ENCODE results near the gene ADAMTSL2.

ADAMTSL2 gene

GRCh38 chr9:133575186-133576030 lies 40.9 kb downstream of the ADAMTSL2 start:
- DNase-seq (ENCODE audit: low read depth, low spot score) = no peak

GRCh38 chr9:133576031-133576874 lies 41.7 kb downstream of the ADAMTSL2 start:
- no peak for DNase-seq (ENCODE audit: low read depth, low spot score)

- no peak for DNase-seq (ENCODE audit: low read depth, low spot score)
These were observed 42.6 kb downstream of the ADAMTSL2 start for GRCh38 chr9:133576875-133577736.

GRCh38 chr9:133577737-133578112 lies 43.2 kb downstream of the ADAMTSL2 start:
- DNase-seq (ENCODE audit: low read depth, low spot score) = no peak

GRCh38 chr9:133578524-133579441 lies 44.3 kb downstream of the ADAMTSL2 start:
- DNase-seq (ENCODE audit: low read depth, low spot score) = peak; percentile 47

GRCh38 chr9:133579601-133580418 lies 45.3 kb downstream of the ADAMTSL2 start:
- DNase-seq (ENCODE audit: low read depth, low spot score) = no peak

- no peak for DNase-seq (ENCODE audit: low read depth, low spot score)
These were observed 45.9 kb downstream of the ADAMTSL2 start for GRCh38 chr9:133580419-133580738.

GRCh38 chr9:133581011-133581410 lies 46.5 kb downstream of the ADAMTSL2 start:
- no peak for DNase-seq (ENCODE audit: low read depth, low spot score)

- DNase-seq (ENCODE audit: low read depth, low spot score) = peak; percentile 51
These were observed 47.2 kb downstream of the ADAMTSL2 start for GRCh38 chr9:133581513-133582343.

GRCh38 chr9:133582501-133583045 lies 48.1 kb downstream of the ADAMTSL2 start:
- DNase-seq (ENCODE audit: low read depth, low spot score) = no peak

GRCh38 chr9:133583111-133583510 lies 48.6 kb downstream of the ADAMTSL2 start:
- DNase-seq (ENCODE audit: low read depth, low spot score) = no peak

- no peak for DNase-seq (ENCODE audit: low read depth, low spot score)
These were observed 49.1 kb downstream of the ADAMTSL2 start for GRCh38 chr9:133583586-133583985.

GRCh38 chr9:133584167-133584558 lies 49.7 kb downstream of the ADAMTSL2 start:
- DNase-seq (ENCODE audit: low read depth, low spot score) = no peak

- peak; percentile 40 for DNase-seq (ENCODE audit: low read depth, low spot score)
These were observed 50.3 kb downstream of the ADAMTSL2 start for GRCh38 chr9:133584559-133585476.

- peak; percentile 81 for DNase-seq (ENCODE audit: low read depth, low spot score)
These were observed 51.2 kb downstream of the ADAMTSL2 start for GRCh38 chr9:133585481-133586351.

- DNase-seq (ENCODE audit: low read depth, low spot score) = no peak
These were observed 52.5 kb downstream of the ADAMTSL2 start for GRCh38 chr9:133587051-133587450.

GRCh38 chr9:133587466-133587865 lies 53.0 kb downstream of the ADAMTSL2 start:
- DNase-seq (ENCODE audit: low read depth, low spot score) = no peak
